Naive thymus-derived CD4-positive, alpha-beta T cell (primary cell): Measurements from ENCODE around the gene DLL3. TPM values are rescaled to one million over a fixed set of nuclear protein-coding genes. Genes with fewer than 3 reads are reported as not detected.

Experiments
- ATAC-seq: fragments of 150-1000 bp; cut with Tn5 transposase; 2 replicates; pipeline ENCODE4 v1.10.0; 2021; ENCODE audit warnings: mild to moderate bottlenecking, moderate library complexity
- CTCF ChIA-PET: fragments of 350-600 bp; sonication (Branson Sonifier 250); formaldehyde crosslinking; loops from one replicate; lab custom pipeline; 2021; ENCODE audit warnings: antibody characterized with exemption; lab: Charles Lee
- POLR2A ChIA-PET: fragments of 350-600 bp; sonication (Branson Sonifier 250); formaldehyde crosslinking; loops from one replicate; lab custom pipeline; 2021; ENCODE audit warnings: antibody characterized with exemption, inconsistent platforms; lab: Charles Lee
- DNase-seq, 9 donors: peaks; one replicate each; pipeline versions ENCODE4 v3.0.0 to v3.0.0-alpha.2; 2020 to 2022; ENCODE audit warnings: mixed read lengths in 1 of 9
- H3K27ac ChIP-seq: one replicate; pipeline ENCODE4 v1.7.0; 2013; ENCODE audit warnings: mild to moderate bottlenecking, low read depth, low read length, moderate library complexity
- H3K27me3 ChIP-seq, 2 donors: one replicate each; pipeline ENCODE4 v1.7.0; 2013; ENCODE audit warnings: low read length in 2 of 2, mild to moderate bottlenecking in 2 of 2, moderate library complexity in 2 of 2; ENCODE audit not compliant: control insufficient read depth in 2 of 2, insufficient read depth in 2 of 2
- H3K36me3 ChIP-seq, 3 experiments: 1 replicate in 2 of 3; 2 replicates in 1 of 3; pipeline ENCODE4 v1.7.0; 2013; ENCODE audit warnings: low read length in 3 of 3, mild to moderate bottlenecking in 3 of 3, moderate library complexity in 1 of 3; ENCODE audit not compliant: insufficient read depth in 3 of 3, control insufficient read depth in 2 of 3
- H3K4me1 ChIP-seq, 2 donors: one replicate each; pipeline ENCODE4 v1.7.0; 2013; ENCODE audit warnings: low read length in 2 of 2, mild to moderate bottlenecking in 2 of 2, moderate library complexity in 1 of 2; ENCODE audit not compliant: control insufficient read depth in 2 of 2, insufficient read depth in 2 of 2
- H3K4me3 ChIP-seq: 2 replicates; pipeline ENCODE4 v1.7.0; 2013; ENCODE audit warnings: mild to moderate bottlenecking, low read length
- H3K9me3 ChIP-seq, 3 experiments: 1 replicate in 2 of 3; 2 replicates in 1 of 3; pipeline ENCODE4 v1.7.0; 2013; ENCODE audit warnings: low read length in 3 of 3; ENCODE audit not compliant: control insufficient read depth in 2 of 3
- H3K27ac Mint-ChIP-seq, 9 donors: one replicate each; pipeline ENCODE4 v1.8.0; 2020 to 2022; ENCODE audit warnings: mixed read lengths in 9 of 9, mild to moderate bottlenecking in 8 of 9, moderate library complexity in 5 of 9, inconsistent platforms in 2 of 9
- H3K27me3 Mint-ChIP-seq, 5 donors: one replicate each; pipeline ENCODE4 v1.8.0; 2021 to 2022; ENCODE audit warnings: mixed read lengths in 5 of 5, mild to moderate bottlenecking in 1 of 5
- H3K36me3 Mint-ChIP-seq, 5 donors: one replicate each; pipeline ENCODE4 v1.8.0; 2020 to 2022; ENCODE audit warnings: mixed read lengths in 5 of 5, mild to moderate bottlenecking in 3 of 5, inconsistent platforms in 1 of 5
- H3K4me1 Mint-ChIP-seq, 7 donors: one replicate each; pipeline ENCODE4 v1.8.0; 2020 to 2022; ENCODE audit warnings: mixed read lengths in 7 of 7, mild to moderate bottlenecking in 3 of 7, inconsistent platforms in 1 of 7
- H3K4me3 Mint-ChIP-seq, 10 donors: one replicate each; pipeline ENCODE4 v1.8.0; 2020 to 2022; ENCODE audit warnings: mild to moderate bottlenecking in 10 of 10, mixed read lengths in 10 of 10, moderate library complexity in 6 of 10, inconsistent platforms in 2 of 10
- H3K9me3 Mint-ChIP-seq, 11 donors: one replicate each; pipeline ENCODE4 v1.8.0; 2020 to 2022; ENCODE audit warnings: mixed read lengths in 11 of 11, mild to moderate bottlenecking in 4 of 11, inconsistent platforms in 1 of 11, moderate library complexity in 1 of 11
- intact Hi-C, 2 donors: fragments of 100-400 bp; cut with micrococcal nuclease; formaldehyde crosslinking; loops; one replicate each; pipeline ENCODE4 v1.15.1; 2023
- polyA plus RNA-seq, 2 donors: library from polyadenylated mRNA; unstranded; fragments of 300-500 nt; fragmentation: Illumina TruSeq; gene quantifications; one replicate each; pipeline ENCODE4 v1.2.3, GENCODE V29; 2021
- total RNA-seq, 6 experiments: library from RNA in 5 of 6; stranded (reverse) in 5 of 6; gene quantifications; 1 replicate in 5 of 6; 2 replicates in 1 of 6; pipeline ENCODE4 v1.2.3 and lab custom pipeline; 2021 to 2026

The DLL3 gene
- total and polyA plus RNA-seq, 7 experiments from 2014 or later = 0.08 to 0.22 (median 0.13) TPM; not detected in 3

DNA sequence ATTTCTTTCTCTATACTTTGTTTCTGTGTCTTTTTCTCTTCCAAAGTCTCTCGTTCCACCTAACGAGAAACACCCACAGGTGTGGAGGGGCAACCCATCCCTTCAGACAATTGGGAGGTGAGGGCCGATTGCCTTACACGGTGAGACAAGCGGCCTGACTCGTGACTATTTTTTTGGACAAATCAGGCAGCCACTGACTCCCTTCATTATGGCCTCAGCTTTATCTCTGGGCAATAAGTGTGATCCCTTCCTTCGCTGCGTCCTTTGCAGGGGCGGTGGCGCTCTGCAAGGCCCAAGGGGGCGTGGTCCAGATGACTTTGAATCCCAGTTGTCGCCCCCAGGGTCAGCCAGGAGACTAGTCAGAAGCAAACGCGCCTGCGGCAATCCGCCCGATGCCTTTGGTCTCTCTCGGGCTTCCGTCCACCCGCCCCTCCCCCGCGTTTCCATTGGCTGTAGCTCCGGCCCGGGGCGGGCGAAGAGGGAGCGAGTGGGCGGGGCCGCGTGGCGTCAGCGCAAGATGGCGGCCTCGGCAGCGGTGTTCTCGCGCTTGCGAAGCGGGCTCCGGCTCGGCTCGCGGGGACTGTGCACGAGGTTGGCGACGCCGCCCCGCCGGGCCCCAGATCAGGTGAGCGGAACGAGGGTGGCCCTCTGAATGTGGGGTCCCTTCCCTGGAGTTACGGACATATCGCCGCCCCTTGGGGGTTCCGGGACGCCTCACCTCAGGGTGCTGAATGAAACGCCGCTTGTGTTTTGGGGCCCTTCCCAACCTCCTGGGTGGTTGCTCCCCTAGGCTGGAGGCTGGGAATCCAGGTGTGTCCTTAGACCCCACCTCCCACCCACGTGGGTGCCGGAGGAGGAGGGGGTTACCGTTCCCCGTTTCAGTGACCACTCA is 18.2 kb upstream of the DLL3 start, which contains the start of gene TIMM50:
Gene TIMM50, plus strand, starts transcription at position 502 of the 892 bp plus-strand sequence. Its CDS starts 16 bp downstream, at position 518.
- H3K9me3 Mint-ChIP-seq = no peaks in the 10 kb centered on the region
- POLR2A ChIA-PET = interaction anchor here (0.6 to 1.2 kb wide), 8 partner anchors 9 to 240 kb away, joined by 3 to 5 read pairs (median 4); partner anchors contain the start of genes MED29, PAF1, PLEKHG2 and RPS16
- H3K36me3 Mint-ChIP-seq = peaks cover 0 to 15% (median 6%) of the 10 kb centered on the region in 5 donors

DNA sequence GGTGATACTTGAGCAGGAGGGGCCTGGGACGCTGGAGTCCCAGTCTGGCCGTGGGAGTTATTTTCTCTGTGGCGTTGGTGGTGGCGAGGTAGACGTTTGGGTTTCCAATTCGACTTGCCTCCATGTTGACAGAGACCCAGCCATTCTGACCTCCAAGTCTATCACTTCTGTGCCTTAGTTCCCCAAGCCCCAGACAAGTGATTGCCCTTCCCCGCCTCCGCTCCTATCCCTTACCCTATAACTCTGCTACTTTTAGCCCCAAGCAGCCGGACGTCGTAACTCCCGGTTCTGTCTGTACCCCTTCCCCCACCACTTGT is 17.6 kb upstream of the DLL3 start:
- intact Hi-C loops = loop anchor here (2.0 kb wide), 2 partner anchors 18 to 68 kb away; partner anchors contain the start of genes DLL3 (in 1 of the 2) and PLEKHG2 (in 1 of the 2)
- no peaks in the 10 kb centered on the region for H3K9me3 Mint-ChIP-seq
- POLR2A ChIA-PET = interaction anchor here (0.6 to 1.2 kb wide), 6 partner anchors 10 to 240 kb away, joined by 3 to 5 read pairs (median 4); partner anchors contain the start of genes MED29, PAF1 and SUPT5H
- H3K27ac Mint-ChIP-seq = peak overlapping the region; percentile 80 to 97 (median 93)
- no peaks in the 10 kb centered on the region for H3K9me3 ChIP-seq
- no peaks in the 10 kb centered on the region for H3K27me3 Mint-ChIP-seq
- H3K27me3 ChIP-seq = no peaks in the 10 kb centered on the region
- H3K4me3 Mint-ChIP-seq = peak overlapping the region; percentile 86 to 97 (median 92)
- CTCF ChIA-PET = no interaction called here
- ATAC-seq (no peak), DNase-seq (no peak)
- peak overlapping the region; percentile 74 for H3K4me3 ChIP-seq
- peaks cover 0 to 32% (median 8%) of the 10 kb centered on the region in 3 experiments for H3K36me3 ChIP-seq
- H3K4me1 Mint-ChIP-seq = peaks cover 12 to 32% (median 25%) of the 10 kb centered on the region in 7 donors
- peaks cover 0 to 17% (median 6%) of the 10 kb centered on the region in 5 donors for H3K36me3 Mint-ChIP-seq
- H3K27ac ChIP-seq = peak overlapping the region; percentile 86
- peaks cover 10 to 11% of the 10 kb centered on the region in 2 donors for H3K4me1 ChIP-seq

More for the DNA sequence above, 18.2 kb upstream of the DLL3 start, which contains the start of gene TIMM50:
- DNase-seq (peak; percentile 93 to 98 (median 95)), ATAC-seq (peak; percentile 100)
- peak within 1 kb of the TSS; percentile 80 to 97 (median 93) for H3K27ac Mint-ChIP-seq
- H3K27me3 ChIP-seq = no peaks in the 10 kb centered on the region
- peak within 1 kb of the TSS; percentile 74 for H3K4me3 ChIP-seq
- intact Hi-C loops = loop anchor here (1.0 to 2.0 kb wide), 6 partner anchors 18 to 353 kb away; partner anchors contain the start of genes EID2B (in 2 of the 2), SUPT5H (in 2 of the 2), DLL3 (in 1 of the 2) and MED29 (in 1 of the 2)
- peaks cover 0 to 32% (median 2%) of the 10 kb centered on the region in 3 experiments for H3K36me3 ChIP-seq
- H3K4me1 ChIP-seq = peaks cover 10 to 11% of the 10 kb centered on the region in 2 donors
- H3K9me3 ChIP-seq = no peaks in the 10 kb centered on the region
- no peaks in the 10 kb centered on the region for H3K27me3 Mint-ChIP-seq
- H3K27ac ChIP-seq = peak within 1 kb of the TSS; percentile 86
- peak within 1 kb of the TSS; percentile 86 to 97 (median 92) for H3K4me3 Mint-ChIP-seq
- H3K4me1 Mint-ChIP-seq = peaks cover 14 to 32% (median 25%) of the 10 kb centered on the region in 7 donors
- CTCF ChIA-PET = no interaction called here

DNA sequence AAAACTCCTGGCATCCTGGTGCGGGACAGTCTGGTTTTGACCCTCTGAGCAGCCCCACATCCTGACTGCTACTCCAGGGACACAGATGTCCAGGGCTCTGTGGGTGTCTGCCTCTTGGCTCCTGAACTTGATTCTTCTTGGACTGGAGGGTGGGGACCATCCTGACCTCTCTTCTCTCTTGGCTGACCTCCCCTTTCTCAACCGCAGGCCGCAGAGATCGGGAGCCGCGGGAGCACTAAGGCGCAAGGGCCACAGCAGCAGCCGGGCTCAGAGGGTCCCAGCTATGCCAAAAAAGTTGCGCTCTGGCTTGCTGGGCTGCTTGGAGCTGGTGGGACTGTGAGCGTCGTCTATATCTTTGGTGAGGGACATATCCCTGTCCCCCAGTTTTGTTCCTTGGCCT is 17.1 kb upstream of the DLL3 start:
- Mint-ChIP-seq H3K36me3 (peaks cover 0 to 18% (median 5%) of the 10 kb centered on the region in 5 donors), H3K9me3 (no peaks in the 10 kb centered on the region), H3K4me1 (peaks cover 12 to 32% (median 25%) of the 10 kb centered on the region in 7 donors), H3K4me3 (peak overlapping the region; percentile 86 to 97 (median 92)), H3K27ac (peak overlapping the region; percentile 80 to 97 (median 93)), H3K27me3 (no peaks in the 10 kb centered on the region)
- no peaks in the 10 kb centered on the region for H3K9me3 ChIP-seq
- ChIA-PET POLR2A (interaction anchor here (0.6 to 1.2 kb wide), 3 partner anchors 24 to 37 kb away, joined by 3 to 4 read pairs (median 4); partner anchors contain the start of gene SUPT5H), CTCF (no interaction called here)
- ATAC-seq (no peak), DNase-seq (no peak)
- H3K27me3 ChIP-seq = no peaks in the 10 kb centered on the region
- H3K27ac ChIP-seq = peak overlapping the region; percentile 86
- peak overlapping the region; percentile 74 for H3K4me3 ChIP-seq
- intact Hi-C loops = loop anchor here (2.0 kb wide), 2 partner anchors 17 to 69 kb away; partner anchors contain the start of genes DLL3 (in 1 of the 2) and PLEKHG2 (in 1 of the 2)
- peaks cover 0 to 32% (median 8%) of the 10 kb centered on the region in 3 experiments for H3K36me3 ChIP-seq
- peaks cover 10 to 11% of the 10 kb centered on the region in 2 donors for H3K4me1 ChIP-seq

DNA sequence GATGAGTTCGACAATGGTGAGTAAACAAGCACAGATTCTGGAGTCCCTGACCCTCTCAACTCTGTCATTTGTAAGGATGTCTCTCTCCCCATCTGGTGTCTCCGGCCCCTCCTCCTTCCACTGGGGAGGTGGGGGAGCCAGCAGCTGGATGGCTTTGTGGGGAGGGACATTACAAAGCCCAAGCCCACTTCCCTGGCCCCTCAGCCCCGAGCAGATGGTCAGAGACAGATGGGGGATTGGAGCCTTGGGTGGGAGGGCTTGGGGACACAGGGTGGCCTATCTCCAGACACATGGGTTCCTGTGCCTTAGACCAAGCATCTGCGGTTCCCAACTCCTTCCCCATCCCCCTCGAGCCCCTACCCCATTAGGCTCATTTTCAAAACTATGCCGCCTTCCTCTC is 15.6 kb upstream of the DLL3 start:
- Mint-ChIP-seq H3K36me3 (peaks cover 2 to 23% (median 5%) of the 10 kb centered on the region in 5 donors), H3K27ac (peak overlapping the region in 1 of 9 donors; percentile 75), H3K27me3 (no peaks in the 10 kb centered on the region), H3K4me1 (peaks cover 12 to 32% (median 25%) of the 10 kb centered on the region in 7 donors), H3K4me3 (peak overlapping the region in 9 of 10 donors; percentile 14 to 91 (median 50)), H3K9me3 (no peaks in the 10 kb centered on the region)
- Histone ChIP-seq H3K4me1 (peaks cover 10 to 11% of the 10 kb centered on the region in 2 donors), H3K27me3 (no peaks in the 10 kb centered on the region), H3K4me3 (no peak overlapping the region), H3K9me3 (no peaks in the 10 kb centered on the region), H3K27ac (no peak overlapping the region), H3K36me3 (peaks cover 0 to 42% (median 11%) of the 10 kb centered on the region in 3 experiments)
- DNase-seq (no peak), ATAC-seq (no peak)
- POLR2A ChIA-PET = interaction anchor here (0.5 kb wide), 1 partner anchor 1819 kb away, joined by 4 read pairs; no protein-coding TSS in a partner anchor
- CTCF ChIA-PET = no interaction called here
- intact Hi-C loops = no loop called here

DNA sequence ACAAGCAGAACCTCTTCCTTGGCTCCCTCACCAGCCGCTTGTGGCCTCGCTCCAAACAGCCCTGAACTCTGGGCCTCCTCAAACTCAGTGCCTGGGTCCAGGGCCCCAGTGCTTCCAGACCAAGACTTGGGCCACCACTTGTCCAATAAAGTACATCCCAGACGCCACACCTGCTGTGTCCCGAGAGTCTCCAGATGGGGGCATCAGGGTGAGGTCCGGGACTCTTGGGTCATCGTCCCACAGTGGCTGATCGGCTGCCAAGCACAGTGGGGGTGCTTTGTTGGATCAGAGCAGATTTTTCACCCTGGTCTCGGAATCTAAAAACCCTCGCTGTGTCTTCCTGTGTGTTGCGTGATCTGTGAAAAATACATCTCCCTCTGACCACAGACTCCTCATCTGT is 9.0 kb upstream of the DLL3 start:
- H3K9me3 Mint-ChIP-seq = peaks cover 0 to 1% (median 0%) of the 10 kb centered on the region in 11 donors
- ChIA-PET CTCF (interaction anchor here (0.6 kb wide), 1 partner anchor 700 kb away, joined by 6 read pairs; no protein-coding TSS in a partner anchor), POLR2A (interaction anchor here (0.6 kb wide), 1 partner anchor 13 kb away, joined by 5 read pairs; no protein-coding TSS in a partner anchor)
- H3K4me1 ChIP-seq = no peaks in the 10 kb centered on the region
- H3K36me3 Mint-ChIP-seq = peaks cover 5 to 31% (median 13%) of the 10 kb centered on the region in 5 donors
- H3K27me3 ChIP-seq = no peaks in the 10 kb centered on the region
- peaks cover 0 to 54% (median 20%) of the 10 kb centered on the region in 3 experiments for H3K36me3 ChIP-seq
- H3K27ac Mint-ChIP-seq = peak overlapping the region in 1 of 9 donors; percentile 36
- no peak overlapping the region for H3K4me3 ChIP-seq
- H3K9me3 ChIP-seq = no peaks in the 10 kb centered on the region
- peaks cover 0 to 2% (median 0%) of the 10 kb centered on the region in 7 donors for H3K4me1 Mint-ChIP-seq
- intact Hi-C loops = no loop called here
- no peak overlapping the region for H3K27ac ChIP-seq
- H3K27me3 Mint-ChIP-seq = no peaks in the 10 kb centered on the region
- H3K4me3 Mint-ChIP-seq = no peak overlapping the region
- DNase-seq (no peak), ATAC-seq (no peak)

DNA sequence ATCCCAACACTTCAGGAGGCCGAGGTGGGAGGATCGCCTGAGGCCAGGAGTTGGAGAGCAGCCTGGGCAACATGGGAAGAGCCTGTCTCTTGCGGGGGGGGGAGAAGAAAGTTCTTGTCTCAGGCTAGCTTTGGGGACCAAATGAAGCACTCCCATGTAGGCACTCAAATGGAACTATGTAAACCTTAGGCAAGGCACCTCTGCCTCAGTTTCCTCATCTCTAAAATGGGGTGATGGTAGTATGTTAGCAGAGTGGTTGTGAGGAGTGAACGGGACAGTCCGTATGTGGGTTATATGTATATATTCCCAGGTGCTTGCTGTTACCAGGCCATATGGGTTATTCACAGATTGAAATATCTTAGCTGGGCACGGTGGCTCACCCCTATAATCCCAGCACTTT is 6.5 kb upstream of the DLL3 start:
- H3K36me3 ChIP-seq = peaks cover 0 to 30% (median 13%) of the 10 kb centered on the region in 3 experiments
- H3K4me3 Mint-ChIP-seq = no peak overlapping the region
- no peak overlapping the region for H3K4me3 ChIP-seq
- DNase-seq (no peak), ATAC-seq (no peak)
- H3K27me3 ChIP-seq = no peaks in the 10 kb centered on the region
- H3K4me1 ChIP-seq = no peaks in the 10 kb centered on the region
- H3K9me3 Mint-ChIP-seq = peaks cover 0 to 1% (median 0%) of the 10 kb centered on the region in 11 donors
- POLR2A ChIA-PET = no interaction called here
- H3K9me3 ChIP-seq = no peaks in the 10 kb centered on the region
- peaks cover under 1 to 16% (median 6%) of the 10 kb centered on the region in 5 donors for H3K27me3 Mint-ChIP-seq
- intact Hi-C loops = no loop called here
- H3K27ac ChIP-seq = no peak overlapping the region
- peaks cover 0 to 2% (median 0%) of the 10 kb centered on the region in 7 donors for H3K4me1 Mint-ChIP-seq
- CTCF ChIA-PET = no interaction called here
- H3K36me3 Mint-ChIP-seq = peaks cover 0 to 16% (median 10%) of the 10 kb centered on the region in 5 donors
- H3K27ac Mint-ChIP-seq = no peak overlapping the region
